Smooth muscle cell of the brain vasculature (primary cell): Measurements from ENCODE around the gene IL31.
"Not testable (repeated sequence)": the region's sequence is repeated elsewhere in the genome, so short reads cannot be mapped to it uniquely, and the experiment has no call there.

Experiments
- DNase-seq: peaks from one replicate; pipeline ENCODE4 v3.0.0-alpha.2; 2012; ENCODE audit warnings: low read depth, low spot score

Gene IL31

DNA sequence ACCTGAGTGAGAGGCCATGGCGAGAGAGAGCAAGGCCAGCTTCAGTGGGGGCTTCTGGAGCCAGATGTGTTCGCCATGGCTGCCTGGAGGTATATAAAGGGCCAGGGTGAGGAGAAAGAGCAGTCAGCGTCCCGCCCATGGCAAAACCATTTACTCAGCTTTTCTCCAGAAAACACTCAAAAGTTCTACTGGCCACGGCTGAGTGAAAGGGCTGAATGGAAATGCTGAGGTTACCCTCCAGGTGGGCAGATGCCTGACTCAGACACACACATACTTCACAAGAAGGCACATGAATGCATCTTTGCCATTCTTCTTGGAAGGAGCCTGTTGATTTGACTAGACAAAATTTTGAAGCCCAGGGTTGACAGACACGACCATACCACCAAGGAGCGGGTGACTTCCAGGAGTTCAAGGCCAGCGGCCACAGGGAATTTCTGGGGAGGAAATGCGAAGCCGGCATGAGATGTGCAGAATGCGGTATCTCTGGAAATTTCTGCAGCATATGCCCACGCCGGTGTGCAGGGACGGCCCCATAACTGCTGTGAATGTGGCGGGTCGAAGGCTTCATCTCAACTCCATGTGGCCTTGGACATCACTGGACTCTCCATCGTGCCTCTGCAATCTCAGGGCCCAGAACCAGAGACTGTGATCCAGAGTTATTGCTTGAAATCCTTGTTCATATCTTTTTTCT lies at the start of gene IL31:
TSS of gene IL31 (minus strand) at position 67 of the 691 bp plus-strand sequence. CDS start at position 18, 49 bp downstream.
- DNase-seq = no peak

DNA sequence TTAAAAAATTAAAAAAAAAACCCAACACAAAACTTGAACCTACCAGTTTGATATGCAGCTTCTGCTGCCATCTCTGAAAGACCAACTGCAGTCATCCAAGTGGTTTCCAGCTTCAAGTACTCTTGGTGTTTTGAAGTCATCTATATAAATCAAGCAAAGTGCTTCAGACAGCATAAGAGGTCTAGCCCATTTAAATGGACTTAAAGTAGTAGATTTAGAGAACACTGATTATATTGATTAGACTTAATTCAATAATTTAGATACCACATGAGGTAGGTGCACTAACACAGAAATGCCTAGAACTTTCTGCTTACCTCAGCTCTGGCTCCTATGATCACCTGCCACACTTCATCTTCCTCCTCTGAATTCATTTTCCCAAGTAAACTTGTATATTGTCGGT lies 42.4 kb upstream of the IL31 start:
- DNase-seq = no peak

DNA sequence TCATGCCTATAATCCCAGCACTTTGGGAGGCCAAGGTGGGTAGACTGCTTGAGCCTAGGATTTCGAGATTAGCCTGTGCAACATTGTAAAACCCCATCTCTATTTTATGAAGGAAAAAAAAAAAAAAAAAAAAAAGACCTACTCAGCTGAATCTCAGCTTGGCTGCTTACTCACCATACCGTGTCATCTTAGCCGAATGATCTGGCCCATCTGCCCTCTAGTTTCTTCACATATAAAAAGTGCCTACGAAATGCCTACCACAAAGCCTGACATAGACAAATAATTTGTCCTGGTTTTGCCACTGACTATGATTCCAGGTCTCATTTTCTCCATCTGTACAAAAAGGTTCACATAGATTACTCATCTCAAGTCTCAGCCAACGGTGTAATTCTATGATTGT lies 41.8 kb upstream of the IL31 start:
- no peak for DNase-seq

DNA sequence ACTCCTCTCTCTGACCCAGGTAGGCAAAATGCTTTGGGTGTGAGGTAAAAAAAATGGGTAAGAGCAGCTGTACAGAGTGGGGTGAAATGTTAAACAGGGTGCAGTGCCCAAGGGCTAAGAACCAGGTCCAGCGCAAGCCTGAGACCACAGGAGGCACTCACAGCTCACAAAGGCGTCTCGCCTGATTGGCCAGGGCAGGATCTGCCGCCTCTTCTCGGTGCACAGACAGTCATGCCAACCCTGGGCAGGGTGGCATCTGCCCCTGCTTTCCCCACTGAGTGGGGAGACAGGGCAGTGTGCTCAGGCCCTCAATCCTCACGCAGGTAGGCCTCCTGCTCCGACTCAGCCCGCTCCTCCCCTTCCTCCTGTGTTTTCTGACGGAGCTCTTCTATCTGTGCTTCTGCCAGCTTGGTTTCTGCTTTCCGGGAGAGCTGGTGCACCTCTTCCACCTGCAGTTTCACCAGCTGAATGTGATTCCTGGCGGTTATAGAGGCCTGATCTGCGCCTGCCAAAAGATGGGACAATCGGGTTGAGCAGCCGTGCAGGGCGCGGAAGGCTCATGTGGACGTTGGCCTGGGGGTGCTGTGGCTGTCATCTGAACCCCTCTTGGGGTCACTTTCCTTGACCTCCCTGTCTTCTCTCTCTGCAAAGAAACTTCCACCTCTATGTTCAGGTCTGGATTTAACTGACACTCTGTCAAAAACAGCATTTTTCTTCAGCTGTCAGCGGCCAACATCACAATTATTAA lies 34.2 kb upstream of the IL31 start:
- DNase-seq = no peak

DNA sequence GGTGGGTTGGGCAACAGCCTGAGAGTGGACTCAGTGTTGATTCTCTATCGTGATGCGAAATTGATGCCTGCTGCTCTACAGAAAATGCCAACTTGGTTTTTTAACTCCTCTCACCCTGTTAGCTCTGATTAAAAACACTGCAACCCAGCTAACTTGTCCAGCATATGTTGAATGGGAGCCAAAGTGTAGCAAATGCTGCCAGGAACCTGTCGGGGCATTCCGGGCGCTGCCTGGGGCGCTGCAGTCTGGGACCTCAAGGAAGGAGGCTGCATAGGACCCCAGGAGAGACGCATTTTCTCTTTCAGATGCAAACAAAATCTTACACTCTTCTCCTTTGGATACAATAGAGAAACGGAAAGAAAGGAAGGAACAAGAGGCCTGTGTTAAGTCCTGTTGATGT lies 33.4 kb upstream of the IL31 start:
- DNase-seq = no peak

DNA sequence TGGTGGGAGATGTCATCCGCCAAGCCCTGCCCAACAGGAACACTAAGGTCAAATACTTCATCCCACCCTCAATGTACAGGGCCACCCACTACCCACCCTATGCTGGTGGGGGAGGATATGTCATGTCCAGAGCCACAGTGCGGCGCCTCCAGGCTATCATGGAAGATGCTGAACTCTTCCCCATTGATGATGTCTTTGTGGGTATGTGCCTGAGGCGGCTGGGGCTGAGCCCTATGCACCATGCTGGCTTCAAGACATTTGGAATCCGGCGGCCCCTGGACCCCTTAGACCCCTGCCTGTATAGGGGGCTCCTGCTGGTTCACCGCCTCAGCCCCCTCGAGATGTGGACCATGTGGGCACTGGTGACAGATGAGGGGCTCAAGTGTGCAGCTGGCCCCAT lies 33.0 kb upstream of the IL31 start:
- no peak for DNase-seq

DNA sequence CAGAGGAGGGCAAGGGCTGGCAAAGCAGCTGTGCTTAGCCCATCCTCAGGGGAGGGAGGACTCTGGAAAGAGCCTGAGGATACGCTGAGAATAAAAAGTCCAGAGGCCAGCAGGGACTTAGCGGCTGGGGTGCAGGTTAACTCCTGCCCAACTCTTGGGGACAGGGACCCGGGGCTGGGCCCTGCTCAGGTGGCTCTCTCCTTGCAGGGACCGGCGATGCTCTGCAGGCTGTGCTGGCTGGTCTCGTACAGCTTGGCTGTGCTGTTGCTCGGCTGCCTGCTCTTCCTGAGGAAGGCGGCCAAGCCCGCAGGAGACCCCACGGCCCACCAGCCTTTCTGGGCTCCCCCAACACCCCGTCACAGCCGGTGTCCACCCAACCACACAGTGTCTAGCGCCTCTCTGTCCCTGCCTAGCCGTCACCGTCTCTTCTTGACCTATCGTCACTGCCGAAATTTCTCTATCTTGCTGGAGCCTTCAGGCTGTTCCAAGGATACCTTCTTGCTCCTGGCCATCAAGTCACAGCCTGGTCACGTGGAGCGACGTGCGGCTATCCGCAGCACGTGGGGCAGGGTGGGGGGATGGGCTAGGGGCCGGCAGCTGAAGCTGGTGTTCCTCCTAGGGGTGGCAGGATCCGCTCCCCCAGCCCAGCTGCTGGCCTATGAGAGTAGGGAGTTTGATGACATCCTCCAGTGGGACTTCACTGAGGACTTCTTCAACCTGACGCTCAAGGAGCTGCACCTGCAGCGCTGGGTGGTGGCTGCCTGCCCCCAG lies 32.3 kb upstream of the IL31 start:
- no peak for DNase-seq

DNA sequence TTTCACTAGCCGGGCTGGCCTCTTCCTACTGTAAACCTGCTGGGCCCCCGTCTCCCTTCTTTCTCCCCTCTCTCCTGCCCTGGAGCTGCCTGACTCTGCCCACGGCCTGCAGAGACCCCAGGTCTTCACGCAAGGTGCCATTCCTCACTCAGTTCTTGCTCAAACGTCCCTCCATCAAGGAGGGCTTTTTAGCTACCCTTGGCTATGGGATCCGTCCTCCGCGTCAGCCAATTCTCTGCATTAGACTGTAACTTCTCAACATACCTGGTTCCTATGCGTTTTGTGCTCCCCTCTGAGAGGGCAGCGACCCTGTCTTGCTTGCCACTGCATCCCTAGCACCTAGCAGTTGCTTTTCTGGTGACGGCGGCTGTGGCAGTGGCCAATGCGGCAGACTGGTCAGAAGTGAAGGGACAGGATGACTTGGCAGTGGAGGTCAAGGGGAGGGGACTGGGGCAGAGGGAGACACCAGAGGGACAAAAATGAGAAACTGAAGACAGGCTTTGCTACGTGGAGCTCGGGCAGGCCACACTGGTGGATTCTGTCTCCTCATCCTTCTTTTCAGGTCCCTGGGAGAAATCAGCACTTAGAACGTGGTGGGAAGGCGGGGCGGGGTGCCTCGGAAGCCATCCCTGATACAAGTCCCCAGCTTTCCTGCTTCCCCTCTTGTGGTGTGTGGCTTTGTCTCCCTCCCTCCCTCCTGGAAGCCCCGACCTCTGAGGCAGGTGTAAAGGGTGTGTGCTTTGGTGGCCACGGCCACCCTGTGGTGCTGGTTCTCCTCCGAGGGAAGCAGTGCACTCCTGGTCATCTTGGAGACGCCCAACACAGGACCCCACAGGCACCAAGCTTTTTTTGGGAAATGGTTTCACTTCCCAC lies 31.3 kb upstream of the IL31 start:
- no peak for DNase-seq

DNA sequence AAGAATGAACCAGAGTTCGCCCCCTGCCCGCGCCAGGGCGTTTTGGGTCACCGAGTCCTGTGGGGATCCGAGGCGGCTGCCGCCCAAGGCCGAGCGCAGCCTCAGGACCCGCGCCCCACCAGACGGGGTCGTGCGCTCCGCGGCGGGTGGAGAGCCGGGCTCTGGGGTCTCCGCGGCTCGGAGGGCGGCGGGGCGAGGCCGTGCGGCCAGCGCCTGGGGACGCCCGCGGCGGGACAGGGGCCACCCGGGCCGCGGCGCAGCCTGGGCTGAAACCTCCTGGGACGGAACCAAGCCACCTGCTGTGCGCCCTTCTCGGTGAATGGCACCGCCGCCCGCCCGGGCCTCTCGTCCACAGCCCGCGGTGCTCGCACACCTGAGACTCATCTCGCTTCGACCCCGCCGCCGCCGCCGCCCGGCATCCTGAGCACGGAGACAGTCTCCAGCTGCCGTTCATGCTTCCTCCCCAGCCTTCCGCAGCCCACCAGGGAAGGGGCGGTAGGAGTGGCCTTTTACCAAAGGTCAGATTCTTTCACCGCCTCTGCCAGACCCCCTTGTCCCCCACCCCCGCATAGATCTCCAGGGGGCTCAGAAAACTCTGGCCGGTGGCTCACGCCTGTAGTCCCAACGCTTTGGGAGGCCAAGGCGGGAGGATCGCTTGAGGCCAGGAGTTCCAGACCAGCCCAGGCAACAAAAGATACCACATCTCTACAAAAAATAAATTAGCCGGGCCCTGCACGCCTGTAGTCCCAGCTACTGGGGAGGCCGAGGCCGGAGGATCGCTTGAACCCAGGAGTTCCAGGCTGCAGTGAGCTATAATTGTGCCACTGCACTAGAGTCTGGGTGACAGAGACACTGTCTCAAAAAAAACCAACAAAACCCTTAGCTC lies 30.4 kb upstream of the IL31 start:
- DNase-seq = no peak

DNA sequence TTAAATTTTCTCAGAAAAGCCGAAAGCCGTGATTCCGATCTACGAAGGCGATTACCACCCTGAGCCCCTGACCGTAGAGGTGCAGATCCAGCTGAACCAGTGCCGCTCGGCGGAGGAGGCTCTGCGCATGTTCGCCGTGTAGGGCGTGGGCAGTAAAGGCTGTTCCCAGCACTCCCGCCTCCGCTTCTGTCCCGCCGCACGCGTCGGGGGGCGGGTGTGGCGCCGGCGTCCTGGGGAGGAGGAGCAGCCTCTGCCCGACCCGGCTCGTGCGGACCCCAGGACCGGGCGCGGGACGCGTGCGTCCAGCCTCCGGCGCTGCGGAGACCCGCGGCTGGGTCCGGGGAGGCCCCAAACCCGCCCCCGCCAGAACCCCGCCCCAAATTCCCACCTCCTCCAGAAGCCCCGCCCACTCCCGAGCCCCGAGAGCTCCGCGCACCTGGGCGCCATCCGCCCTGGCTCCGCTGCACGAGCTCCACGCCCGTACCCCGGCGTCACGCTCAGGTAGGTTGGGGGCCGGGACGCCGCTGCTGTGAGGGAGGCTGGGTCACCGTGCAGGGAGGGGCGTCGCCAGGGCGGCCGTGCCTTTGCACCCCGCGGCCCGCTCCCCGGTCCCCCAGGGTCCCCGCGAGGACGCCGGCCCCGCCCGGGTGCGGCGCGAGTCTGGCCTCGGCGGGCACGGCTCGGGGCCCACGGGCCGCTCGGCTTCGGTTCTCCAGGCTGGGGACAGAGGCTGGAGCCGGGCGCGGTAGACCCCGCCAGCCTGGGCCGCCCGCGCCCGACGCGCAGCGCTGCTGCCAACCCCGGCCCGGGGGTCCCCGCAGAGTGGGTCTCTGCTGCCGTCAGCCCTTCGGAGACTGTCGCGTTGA lies 29.5 kb upstream of the IL31 start, which contains the start of gene B3GNT4:
TSS of gene B3GNT4 (plus strand) at position 409 of the 866 bp plus-strand sequence. CDS start 910 bp downstream, outside the sequence.
- no peak for DNase-seq

DNA sequence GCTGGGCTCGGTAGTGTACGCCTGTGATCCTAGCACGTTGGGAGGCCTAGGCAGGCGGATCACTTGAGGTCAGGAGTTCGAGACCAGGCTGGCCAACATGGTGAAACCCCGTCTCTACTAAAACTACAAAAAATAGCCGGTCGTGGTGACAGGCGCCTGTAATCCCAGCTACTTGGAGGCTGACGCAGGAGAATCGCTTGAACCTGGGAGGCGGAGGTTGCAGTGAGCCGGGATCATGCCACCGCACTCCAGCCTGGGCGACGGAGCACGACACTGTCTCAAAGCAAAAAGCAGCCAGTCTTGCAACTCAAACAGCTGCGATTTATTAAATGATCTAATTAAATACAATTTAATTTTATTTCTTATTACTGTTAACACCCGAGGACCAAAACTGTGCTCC lies 28.8 kb upstream of the IL31 start:
- DNase-seq = not testable (repeated sequence)

DNA sequence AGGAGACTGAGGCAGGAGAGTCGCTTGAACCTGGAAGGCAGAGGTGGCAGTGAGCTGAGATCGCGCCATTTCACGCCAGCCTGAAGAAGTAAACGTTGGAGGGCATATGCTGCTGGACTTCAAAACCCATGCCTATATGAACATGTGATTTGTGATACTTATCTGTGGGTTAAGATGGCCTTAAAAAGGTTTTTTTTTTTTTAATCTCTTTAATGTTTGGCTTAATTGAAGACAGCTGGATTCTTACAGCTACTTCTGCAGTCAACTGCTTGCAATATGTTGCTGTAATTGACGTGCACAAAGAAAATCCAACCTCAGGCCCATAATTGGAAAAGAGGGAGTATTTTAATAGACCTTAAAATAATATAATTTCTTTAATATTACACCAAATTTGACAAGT lies 28.0 kb upstream of the IL31 start:
- DNase-seq = no peak

DNA sequence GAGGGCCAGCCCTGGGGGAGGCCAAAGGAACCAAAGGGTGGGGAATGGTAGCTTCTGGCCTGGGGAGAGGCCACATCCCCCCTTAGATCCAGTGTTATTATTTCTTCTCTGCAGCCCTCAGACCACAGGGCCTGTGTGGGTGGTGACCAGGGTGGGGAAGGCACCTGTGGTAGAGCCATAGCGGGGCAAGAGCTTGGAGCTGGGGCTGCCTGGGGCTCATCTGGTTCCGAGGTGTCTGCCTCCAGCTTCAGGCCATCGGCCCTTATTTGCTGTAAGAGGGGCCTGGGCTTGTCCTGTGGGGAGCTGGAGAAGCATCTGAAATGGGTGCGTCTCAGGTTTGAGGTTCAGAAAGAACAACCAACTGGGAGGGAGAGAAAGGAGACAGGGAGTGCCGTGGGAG lies 27.4 kb upstream of the IL31 start:
- DNase-seq = no peak

DNA sequence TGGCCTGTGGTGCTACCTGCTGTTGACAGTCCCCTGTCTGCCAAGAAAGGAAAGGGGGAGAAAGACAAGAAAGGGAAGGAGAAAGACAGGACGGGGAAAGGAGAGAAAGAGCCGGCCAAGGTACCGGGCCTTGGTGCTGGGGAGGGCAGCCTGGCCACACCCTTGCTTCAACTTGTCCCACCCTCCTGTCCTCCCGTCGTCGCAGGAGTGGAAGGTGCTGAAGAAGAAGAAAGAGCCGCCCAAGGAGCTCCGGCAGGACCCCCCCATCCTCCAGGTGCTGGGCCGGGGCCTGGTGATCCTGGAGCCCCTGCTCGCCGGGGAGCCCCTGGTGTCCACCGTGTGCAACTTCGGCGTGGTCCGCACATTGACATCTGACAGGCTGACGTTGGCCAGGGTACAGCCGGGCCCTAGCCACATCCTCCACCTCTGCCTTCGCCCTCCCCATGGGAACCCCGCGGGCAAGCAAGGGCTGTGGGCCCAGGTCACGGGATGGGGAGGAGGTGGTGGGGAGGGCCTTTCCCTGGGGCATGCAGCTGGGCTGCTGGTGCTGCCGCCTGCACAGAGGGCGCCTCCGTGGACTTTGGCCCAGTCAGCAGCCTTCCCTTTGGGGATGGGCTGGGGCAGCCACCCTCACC lies 26.6 kb upstream of the IL31 start:
- no peak for DNase-seq

DNA sequence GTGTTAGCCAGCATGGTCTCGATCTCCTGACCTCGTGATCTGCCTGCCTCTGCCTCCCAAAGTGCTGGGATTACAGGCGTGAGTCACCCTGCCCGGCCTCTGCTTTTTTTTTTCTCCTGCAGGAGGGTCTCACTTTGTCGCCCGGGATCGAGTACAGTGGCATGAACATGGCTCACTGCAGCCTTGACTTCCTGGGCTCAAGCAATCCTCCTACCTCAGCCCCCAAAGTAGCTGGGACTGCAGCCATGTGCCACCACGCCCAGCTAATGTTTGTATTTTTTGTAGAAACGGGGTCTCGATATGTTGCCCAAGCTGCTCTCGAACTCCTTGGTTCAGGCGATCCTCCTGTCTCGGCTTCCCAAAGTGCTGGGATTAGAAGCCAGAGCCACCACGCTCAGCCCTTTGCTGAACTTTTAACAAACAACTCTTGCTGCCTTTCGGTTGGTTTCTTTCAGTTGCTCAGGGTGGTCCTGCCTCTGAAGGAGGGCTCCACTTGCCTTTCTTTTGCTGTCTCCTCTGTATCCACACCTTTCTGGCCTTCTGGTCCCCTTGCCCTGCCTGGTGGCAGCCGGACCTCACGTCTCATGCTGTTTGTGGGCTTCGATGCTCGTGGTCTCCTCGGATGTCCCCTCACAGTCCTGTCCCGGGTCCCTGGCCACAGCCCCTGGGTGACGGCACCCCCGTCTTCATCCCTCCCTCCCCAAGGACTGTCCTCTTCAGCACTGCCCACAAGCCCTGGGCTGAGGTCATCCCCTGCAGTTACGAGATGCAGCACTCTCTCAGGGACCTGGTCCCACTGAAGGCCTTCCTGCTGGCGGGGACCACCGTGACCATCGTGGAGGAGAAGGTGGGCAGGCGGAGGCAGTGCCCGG lies 25.7 kb upstream of the IL31 start:
- DNase-seq = no peak

DNA sequence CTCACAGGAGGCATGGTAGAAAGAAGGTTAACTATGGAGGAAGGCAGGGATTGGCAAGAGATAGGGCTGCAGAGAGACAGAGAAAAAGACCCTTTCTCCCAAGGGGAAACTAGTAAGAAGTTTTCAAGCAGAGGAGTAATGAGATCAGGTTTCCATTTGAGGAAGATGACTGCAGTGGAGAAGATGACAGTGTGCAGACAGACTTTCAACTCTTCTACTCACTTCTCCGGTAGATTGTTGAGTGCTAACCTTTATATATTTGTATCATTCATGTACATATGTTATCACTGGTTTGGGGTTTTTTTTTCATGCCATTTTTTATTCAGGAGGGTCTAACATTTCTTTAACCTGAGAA lies 23.6 kb upstream of the IL31 start:
- DNase-seq = no peak

DNA sequence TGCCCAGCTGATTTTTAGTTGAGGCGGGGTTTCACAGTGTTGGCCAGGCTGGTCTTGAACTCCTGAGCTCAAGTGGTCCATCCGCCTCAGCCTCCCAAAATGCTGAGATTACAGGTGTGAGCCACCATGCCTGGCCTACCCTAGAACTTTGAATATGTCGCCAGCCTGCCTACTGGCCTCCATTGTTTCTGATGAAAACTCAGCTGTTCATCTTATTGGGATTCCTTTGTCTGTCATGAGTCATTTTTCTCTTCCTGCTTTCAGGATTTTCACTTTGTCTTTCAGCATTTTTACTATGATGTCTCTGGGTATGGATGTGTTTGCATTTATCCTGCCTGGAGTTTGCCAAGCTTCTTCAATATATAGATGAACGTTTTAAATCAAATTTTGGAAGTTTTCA lies 21.4 kb upstream of the IL31 start:
- DNase-seq = no peak

DNA sequence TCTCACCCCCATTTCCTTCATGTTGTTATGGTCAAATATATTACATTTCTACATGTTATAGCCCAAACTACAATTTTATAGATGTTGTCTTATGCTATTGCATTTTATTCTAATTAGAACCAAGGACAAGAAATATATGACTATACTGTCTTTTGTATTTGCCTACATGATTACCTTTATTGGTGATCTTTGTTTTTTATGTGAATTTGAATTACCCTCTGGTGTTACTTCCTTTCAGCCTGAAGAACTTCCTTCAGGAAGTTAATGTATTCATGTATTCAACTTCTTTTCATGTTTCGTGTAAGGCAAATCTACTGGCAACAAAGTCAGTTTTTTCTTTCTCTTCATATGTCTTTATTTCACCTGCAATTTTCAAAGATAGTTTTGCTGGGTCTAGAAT lies 20.8 kb upstream of the IL31 start:
- no peak for DNase-seq
